ENCODE data around the gene TRDN. TPM values are rescaled to one million over a fixed set of nuclear protein-coding genes. Genes with fewer than 3 reads are reported as not detected.

The TRDN gene
- total and polyA plus RNA-seq, 2 donors (not counting 1 experiment from before 2014, with no cell fraction given): not detected

- TF ChIP-seq CTCF (conservative IDR thresholded peaks at IDR 0.05 in 1 of 2, IDR thresholded peaks at IDR 0.05 in 1 of 2; ENCODE audit: low read depth in 1 of 2, low read length in 2 of 2): no peak
- no peak for TF ChIP-seq EZH2 (IDR thresholded peaks at IDR 0.05; ENCODE audit: low read length, missing control alignments)
- Histone ChIP-seq H3K36me3 (ENCODE audit: control insufficient read depth, insufficient read depth, low read length) (no peaks in the 10 kb centered on the region), H2AFZ (ENCODE audit: low read length) (no peak overlapping the region)
Measured at GRCh38 chr6:123363912-123364311, 272.8 kb downstream of the TRDN start.

GRCh38 chr6:123360359-123360758 lies 276.4 kb downstream of the TRDN start:
- H3K27ac ChIP-seq (ENCODE audit: insufficient read depth, low read length): no peak overlapping the region
- no peak overlapping the region for H3K9ac ChIP-seq (ENCODE audit: insufficient read depth, low read length)
- no peaks in the 10 kb centered on the region for H3K27me3 ChIP-seq (ENCODE audit: control insufficient read depth, insufficient read depth, low read length)
- H3K4me3 ChIP-seq (replicated peaks in 1 of 4; ENCODE audit: control extremely low read depth in 1 of 4, insufficient read depth in 1 of 4, low read depth in 3 of 4, low read length in 4 of 4): no peak overlapping the region
- H3K4me1 ChIP-seq (ENCODE audit: control insufficient read depth, extremely low read depth, insufficient read depth, low read length): no peaks in the 10 kb centered on the region
- no peak for DNase-seq (ENCODE audit: low read depth in 2 of 2)
- no peak overlapping the region for H3K4me2 ChIP-seq (ENCODE audit: extremely low read depth, insufficient read depth, low read length)
- H3K79me2 ChIP-seq (ENCODE audit: control insufficient read depth, insufficient read depth, low read length): no peaks in the 10 kb centered on the region
- no peaks in the 10 kb centered on the region for H3K36me3 ChIP-seq (ENCODE audit: control insufficient read depth, insufficient read depth, low read length)
- H4K20me1 ChIP-seq (ENCODE audit: control insufficient read depth, extremely low read depth, insufficient read depth, low read length): no peaks in the 10 kb centered on the region
- H3K9me3 ChIP-seq (ENCODE audit: control insufficient read depth, insufficient read depth, low read depth, low read length): no peaks in the 10 kb centered on the region
- H2AFZ ChIP-seq (ENCODE audit: low read length): no peak overlapping the region
- no peak for TF ChIP-seq CTCF (conservative IDR thresholded peaks at IDR 0.05 in 1 of 2, IDR thresholded peaks at IDR 0.05 in 1 of 2; ENCODE audit: low read depth in 1 of 2, low read length in 2 of 2)
- TF ChIP-seq EZH2 (IDR thresholded peaks at IDR 0.05; ENCODE audit: low read length, missing control alignments): no peak

More at GRCh38 chr6:123363912-123364311, 272.8 kb downstream of the TRDN start:
- Histone ChIP-seq H3K27me3 (ENCODE audit: control insufficient read depth, insufficient read depth, low read length) (no peaks in the 10 kb centered on the region), H3K4me3 (replicated peaks in 1 of 4; ENCODE audit: control extremely low read depth in 1 of 4, insufficient read depth in 1 of 4, low read depth in 3 of 4, low read length in 4 of 4) (no peak overlapping the region), H3K4me2 (ENCODE audit: extremely low read depth, insufficient read depth, low read length) (no peak overlapping the region), H3K4me1 (ENCODE audit: control insufficient read depth, extremely low read depth, insufficient read depth, low read length) (no peaks in the 10 kb centered on the region), H3K9me3 (ENCODE audit: control insufficient read depth, insufficient read depth, low read depth, low read length) (no peaks in the 10 kb centered on the region), H3K27ac (ENCODE audit: insufficient read depth, low read length) (no peak overlapping the region), H3K9ac (ENCODE audit: insufficient read depth, low read length) (no peak overlapping the region), H3K79me2 (ENCODE audit: control insufficient read depth, insufficient read depth, low read length) (no peaks in the 10 kb centered on the region), H4K20me1 (ENCODE audit: control insufficient read depth, extremely low read depth, insufficient read depth, low read length) (no peaks in the 10 kb centered on the region)
- DNase-seq (ENCODE audit: low read depth in 2 of 2): no peak

- Histone ChIP-seq H3K27ac (ENCODE audit: insufficient read depth, low read length) (no peak overlapping the region), H3K27me3 (ENCODE audit: control insufficient read depth, insufficient read depth, low read length) (no peaks in the 10 kb centered on the region), H3K36me3 (ENCODE audit: control insufficient read depth, insufficient read depth, low read length) (no peaks in the 10 kb centered on the region), H3K9me3 (ENCODE audit: control insufficient read depth, insufficient read depth, low read depth, low read length) (no peaks in the 10 kb centered on the region), H3K79me2 (ENCODE audit: control insufficient read depth, insufficient read depth, low read length) (no peaks in the 10 kb centered on the region), H4K20me1 (ENCODE audit: control insufficient read depth, extremely low read depth, insufficient read depth, low read length) (no peaks in the 10 kb centered on the region), H3K4me2 (ENCODE audit: extremely low read depth, insufficient read depth, low read length) (no peak overlapping the region), H3K4me3 (replicated peaks in 1 of 4; ENCODE audit: control extremely low read depth in 1 of 4, insufficient read depth in 1 of 4, low read depth in 3 of 4, low read length in 4 of 4) (no peak overlapping the region), H3K9ac (ENCODE audit: insufficient read depth, low read length) (no peak overlapping the region), H2AFZ (ENCODE audit: low read length) (no peak overlapping the region), H3K4me1 (ENCODE audit: control insufficient read depth, extremely low read depth, insufficient read depth, low read length) (no peaks in the 10 kb centered on the region)
- no peak for DNase-seq (ENCODE audit: low read depth in 2 of 2)
- TF ChIP-seq EZH2 (IDR thresholded peaks at IDR 0.05; ENCODE audit: low read length, missing control alignments) (no peak), CTCF (conservative IDR thresholded peaks at IDR 0.05 in 1 of 2, IDR thresholded peaks at IDR 0.05 in 1 of 2; ENCODE audit: low read depth in 1 of 2, low read length in 2 of 2) (no peak)
Measured at GRCh38 chr6:123352705-123353104, 284.0 kb downstream of the TRDN start.
